Peyer's patch (tissue), 4 donors: Measurements from ENCODE around the gene MED13L.

Experiments
- CTCF ChIP-seq, 6 experiments: fragments of 450-650 bp in 4 of 6; fragments of 200-600 bp in 2 of 6; sonication (generic) in 1 of 6; IDR thresholded peaks; one replicate each; pipeline ENCODE4 v1.5.1; 2017 to 2019; ENCODE audit warnings: antibody characterized with exemption in 6 of 6, mild to moderate bottlenecking in 3 of 6, moderate library complexity in 1 of 6
- POLR2A ChIP-seq, 2 donors: fragments of 450-650 bp; IDR thresholded peaks; one replicate each; pipeline ENCODE4 v1.5.1; 2017; ENCODE audit warnings: antibody characterized with exemption in 2 of 2, mild to moderate bottlenecking in 2 of 2, moderate library complexity in 2 of 2

DNA sequence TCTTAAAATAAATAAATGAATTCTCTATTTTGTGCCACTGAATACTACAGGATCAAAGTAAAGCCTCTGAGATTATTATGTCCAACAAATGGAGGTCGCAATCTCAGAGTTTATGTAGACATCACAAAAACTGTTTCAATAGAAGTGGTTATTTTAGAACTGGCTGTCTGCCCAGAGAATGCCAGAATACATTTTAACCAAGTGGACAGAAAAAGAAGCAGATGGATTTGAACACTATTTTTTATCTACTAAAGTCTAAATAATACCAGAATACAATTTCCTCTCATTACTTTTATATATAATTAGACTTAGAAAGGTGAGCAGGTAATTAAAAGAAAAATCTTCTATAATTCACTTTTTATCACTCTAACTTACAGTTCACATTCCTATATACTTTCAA lies 118.3 kb downstream of the MED13L start:
- no peak for TF ChIP-seq CTCF (IDR thresholded peaks at IDR 0.05)
- no peak for TF ChIP-seq POLR2A (IDR thresholded peaks at IDR 0.05)
